HG02571 (cell line): ENCODE data around the gene CRISP2.
"Not testable (repeated sequence)": the region's sequence is repeated elsewhere in the genome, so short reads cannot be mapped to it uniquely, and the experiment has no call there.

Experiments
- ATAC-seq: cut with Tn5 transposase; IDR thresholded peaks from one replicate; pipeline ENCODE4 v1.9.1; 2021; ENCODE audit warnings: mild to moderate bottlenecking, moderate library complexity; ENCODE audit not compliant: unreplicated experiment

CRISP2 gene, protein sequence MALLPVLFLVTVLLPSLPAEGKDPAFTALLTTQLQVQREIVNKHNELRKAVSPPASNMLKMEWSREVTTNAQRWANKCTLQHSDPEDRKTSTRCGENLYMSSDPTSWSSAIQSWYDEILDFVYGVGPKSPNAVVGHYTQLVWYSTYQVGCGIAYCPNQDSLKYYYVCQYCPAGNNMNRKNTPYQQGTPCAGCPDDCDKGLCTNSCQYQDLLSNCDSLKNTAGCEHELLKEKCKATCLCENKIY

DNA sequence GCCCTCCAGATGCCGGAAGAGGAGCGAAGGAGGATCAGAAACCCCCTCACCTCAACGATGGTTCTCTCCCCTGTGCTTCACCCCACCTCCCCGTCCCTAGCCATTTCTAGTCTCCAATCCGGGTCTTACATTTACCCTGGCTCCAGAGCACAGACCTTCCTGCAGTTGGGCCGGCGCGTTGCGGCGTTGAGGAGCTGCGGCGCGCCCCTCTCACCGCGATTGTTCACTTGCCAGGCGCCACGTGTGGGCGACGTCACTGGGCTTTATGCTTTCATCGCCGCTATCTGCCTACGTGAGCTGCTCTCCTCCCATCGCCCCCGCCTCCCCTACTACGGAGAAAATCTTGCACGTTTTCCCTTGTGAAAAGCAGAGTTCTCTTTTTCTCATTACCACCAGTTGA lies at the start of gene CRISP2:
Gene CRISP2 (minus strand): TSS at position 198 of the 400 bp plus-strand sequence. CDS start 4,347 bp downstream, outside the sequence.
- ATAC-seq, result no peak

DNA sequence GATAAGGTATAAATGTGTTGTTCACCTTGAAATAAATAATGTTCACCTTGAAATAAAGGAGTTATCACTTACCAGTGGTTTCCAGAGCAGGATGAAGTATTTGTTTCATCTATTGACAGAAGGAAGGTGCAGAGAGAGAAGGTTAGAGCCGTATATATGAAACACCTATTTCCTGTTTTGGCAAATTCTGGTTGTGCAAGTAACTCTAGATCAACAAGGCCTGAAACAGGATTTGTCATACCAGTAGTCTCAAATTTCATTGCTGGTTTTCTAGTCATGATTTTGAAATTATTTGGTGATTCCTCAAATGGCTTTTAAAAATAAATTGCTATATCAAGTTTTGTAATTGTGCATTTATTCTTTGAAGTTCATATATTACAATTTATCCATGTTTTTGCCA lies 30.9 kb upstream of the CRISP2 start, which contains the start of gene CRISP3:
Gene CRISP3 (minus strand): TSS at position 130 of the 400 bp plus-strand sequence. CDS start 21 bp downstream, at position 109.
- ATAC-seq, result no peak

DNA sequence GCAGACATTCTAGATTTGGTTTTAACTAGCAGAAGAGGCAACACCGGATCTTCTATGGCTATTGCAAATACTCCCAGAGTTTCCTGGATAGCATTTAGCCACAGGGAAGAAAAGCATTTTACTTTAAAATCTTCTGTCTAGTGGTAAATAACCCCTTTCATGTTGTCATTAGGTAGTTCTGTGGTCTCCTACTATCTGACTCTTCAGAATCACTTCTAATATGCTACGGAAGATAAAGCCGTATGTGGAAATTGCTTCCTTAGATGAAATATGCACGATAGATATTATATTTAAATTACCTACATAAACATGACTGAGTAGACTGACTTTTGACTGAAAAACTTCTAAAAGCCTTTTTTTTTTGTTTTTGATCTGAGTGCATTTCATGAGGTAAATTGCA lies 30.1 kb upstream of the CRISP2 start:
- ATAC-seq, result no peak

DNA sequence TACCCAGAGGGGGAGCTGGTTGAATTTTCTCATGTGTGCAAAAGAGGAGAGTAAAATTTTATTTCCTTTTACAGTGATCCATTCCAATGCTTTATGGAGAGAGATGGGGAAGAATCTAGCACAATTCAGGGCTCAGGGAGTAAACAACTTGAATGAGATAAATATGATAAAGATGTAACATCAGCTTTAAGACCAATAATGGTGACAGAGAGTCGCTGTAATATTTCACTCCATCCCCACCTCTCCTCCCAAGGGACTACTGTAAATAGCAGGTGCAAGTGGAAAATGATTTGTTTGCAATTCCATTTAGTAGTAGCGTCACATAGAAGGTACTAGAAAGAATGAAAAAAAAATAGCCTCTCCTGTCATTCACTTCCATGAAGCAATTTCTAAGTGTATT lies 26.1 kb upstream of the CRISP2 start:
- ATAC-seq, result no peak

DNA sequence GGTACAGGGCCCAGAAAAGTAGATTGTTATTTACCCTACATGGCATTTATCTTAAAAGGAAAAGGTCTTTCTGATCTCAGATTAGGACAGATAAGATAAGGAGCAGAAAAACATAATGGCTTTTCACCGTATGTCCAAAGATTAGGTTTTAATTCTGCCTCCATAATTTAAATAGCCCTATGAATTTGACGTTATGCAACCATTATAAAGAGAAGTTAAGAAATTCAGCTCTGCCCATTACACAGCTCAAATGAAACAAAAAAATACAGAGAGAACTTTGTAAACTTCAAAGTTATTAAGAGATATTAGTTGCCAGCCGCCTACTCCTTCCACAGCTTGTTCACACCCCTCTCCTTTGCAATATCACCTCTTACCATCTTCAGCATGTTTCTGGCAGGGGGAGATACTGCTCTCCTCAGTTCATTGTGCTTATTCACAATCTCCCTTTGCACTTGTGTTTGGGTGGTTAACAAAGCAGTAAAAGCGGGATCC lies 22.7 kb upstream of the CRISP2 start:
- no peak for ATAC-seq

DNA sequence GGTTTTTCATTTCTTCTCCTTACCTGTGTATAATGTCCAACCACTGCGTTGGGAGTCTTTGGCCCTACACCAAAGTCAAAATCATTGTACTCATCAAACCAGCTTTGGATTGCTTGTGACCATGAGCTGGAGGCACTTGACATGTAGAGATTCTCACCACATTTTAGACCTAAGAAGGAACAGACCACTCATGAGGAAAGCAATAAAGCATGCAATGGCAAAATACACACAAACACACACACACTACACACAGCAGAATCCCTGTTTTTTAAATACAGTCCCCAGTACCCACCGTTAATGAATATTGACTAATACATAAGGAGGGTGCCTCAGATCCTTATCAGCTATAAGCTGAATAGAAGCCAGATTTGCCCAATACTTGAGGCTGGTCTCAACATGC lies 20.3 kb upstream of the CRISP2 start:
- no peak for ATAC-seq

DNA sequence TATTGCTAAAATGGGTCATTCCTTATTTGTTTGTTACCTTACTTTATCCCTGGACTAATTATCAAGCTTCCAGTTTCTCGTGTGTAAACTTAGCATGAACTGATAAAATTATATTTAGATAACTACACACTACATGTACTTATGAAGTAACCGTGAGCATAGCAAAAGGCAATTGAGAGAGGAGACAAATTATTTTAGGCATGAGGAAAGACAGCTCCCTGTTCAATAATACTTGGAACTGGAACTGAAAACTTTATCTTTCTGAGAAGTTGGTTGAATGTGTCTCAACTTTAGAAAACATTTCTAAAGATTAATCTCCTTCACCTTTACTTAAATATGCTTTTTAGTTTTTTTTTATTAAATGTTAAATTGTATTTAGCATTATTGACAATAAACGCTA lies 19.4 kb upstream of the CRISP2 start:
- ATAC-seq, result no peak

DNA sequence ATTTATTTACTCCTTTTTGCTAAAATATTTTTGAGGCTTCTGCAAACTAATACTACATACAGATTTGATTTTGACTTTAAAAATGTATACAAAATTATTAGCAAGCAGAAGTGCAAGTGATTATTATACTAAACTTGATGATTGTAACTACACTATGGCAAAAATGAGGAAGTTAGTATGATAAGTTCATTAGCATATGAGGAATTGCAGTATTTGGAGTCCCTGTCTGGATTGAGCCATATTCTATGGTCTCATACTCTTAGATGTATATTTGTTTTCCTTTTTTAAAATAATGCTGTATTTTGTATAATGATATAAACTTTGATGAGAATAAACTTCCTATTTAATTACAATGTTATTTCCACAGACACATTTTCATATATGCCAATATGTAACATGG lies 16.9 kb upstream of the CRISP2 start:
- no peak for ATAC-seq

DNA sequence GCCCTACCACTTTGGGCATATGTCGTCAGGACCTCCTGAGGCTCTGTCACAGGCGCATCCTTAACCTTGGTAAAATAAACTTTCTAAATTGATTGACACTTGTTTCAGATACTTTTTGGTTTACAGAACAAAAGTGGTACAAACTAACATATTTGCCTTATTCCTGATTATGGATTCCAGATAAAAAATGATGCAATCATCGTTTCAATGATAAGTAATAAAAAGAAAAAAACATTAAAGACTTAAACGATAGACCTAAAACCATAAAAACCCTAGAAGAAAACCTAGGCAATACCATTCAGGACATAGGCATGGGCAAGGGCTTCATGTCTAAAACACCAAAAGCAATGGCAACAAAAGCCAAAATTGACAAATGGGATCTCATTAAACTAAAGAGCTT lies 10.6 kb upstream of the CRISP2 start:
- ATAC-seq, result not testable (repeated sequence)

DNA sequence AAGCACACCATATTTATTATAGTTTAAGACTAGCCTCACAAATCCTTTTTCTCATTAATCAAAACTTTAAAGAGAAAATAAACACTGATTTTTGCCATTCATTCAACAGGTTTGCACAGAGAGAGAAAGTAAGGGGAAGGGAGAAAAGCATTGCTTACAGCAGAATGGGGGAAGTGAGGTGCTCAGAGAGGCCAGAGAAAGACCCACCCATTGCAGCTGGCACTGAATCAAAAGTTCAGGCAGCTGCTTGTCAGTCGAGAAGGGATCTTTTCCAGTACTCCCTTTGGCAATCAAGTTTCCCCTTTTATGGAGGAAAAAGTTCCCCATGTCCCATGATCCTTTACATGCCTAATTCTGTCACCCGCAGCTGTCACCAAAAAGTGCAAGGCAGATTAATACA lies 8.0 kb upstream of the CRISP2 start:
- no peak for ATAC-seq

DNA sequence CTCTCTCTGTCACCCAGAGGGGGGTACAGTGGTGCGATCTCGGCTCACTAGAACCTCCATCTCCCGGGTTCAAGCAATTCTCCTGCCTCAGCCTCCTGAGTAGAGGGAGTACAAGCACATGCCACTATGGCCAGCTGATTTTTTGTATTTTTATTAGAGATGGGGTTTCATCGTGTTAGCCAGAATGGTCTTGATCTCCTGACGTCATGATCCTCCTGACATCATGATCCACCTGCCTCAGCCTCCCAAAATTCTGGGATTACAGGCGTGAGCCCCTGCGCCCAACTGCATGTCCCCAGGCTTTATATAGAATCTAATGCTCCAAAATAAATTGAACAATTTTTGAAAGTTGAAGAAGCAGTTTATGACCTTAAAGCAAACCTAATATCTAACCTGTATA lies 7.0 kb upstream of the CRISP2 start:
- ATAC-seq, result no peak

DNA sequence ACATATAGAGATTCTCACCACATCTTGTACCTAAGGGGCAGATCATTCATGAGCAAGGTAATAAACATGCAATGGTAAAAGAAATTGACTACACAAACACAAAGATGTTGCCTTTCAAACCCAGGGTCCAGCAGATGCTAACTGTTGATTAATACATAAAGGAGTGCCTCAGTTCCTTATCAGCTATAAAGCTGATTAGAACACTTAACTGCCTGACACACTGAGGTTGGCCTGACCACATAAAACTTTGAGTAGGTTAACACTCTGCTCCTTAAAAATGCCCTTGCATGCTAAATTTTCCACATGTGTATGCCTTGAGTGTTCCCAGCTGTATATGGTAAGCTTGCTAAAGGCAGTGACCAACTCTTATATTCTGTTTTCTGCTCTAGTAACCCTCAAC lies 14.9 kb downstream of the CRISP2 start:
- no peak for ATAC-seq

DNA sequence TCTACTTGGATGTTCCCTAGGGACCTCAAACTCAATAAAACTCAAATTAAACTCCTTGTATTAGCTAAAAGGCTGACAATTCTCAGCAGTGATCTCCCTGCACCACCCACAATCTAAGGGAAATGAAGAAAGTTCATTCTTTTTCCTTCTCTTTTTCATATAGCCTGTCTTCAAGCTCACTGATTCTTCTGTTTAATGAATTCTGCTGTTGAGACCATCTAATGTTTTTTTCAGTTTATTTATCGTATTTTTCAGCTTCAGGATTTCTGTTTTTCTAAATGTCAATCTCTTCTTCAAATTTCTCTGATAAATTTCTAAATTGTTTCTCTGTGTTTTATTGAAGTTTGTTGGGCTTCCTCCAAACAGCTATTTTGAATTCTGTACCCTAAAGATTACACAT lies 19.8 kb downstream of the CRISP2 start:
- ATAC-seq, result no peak

DNA sequence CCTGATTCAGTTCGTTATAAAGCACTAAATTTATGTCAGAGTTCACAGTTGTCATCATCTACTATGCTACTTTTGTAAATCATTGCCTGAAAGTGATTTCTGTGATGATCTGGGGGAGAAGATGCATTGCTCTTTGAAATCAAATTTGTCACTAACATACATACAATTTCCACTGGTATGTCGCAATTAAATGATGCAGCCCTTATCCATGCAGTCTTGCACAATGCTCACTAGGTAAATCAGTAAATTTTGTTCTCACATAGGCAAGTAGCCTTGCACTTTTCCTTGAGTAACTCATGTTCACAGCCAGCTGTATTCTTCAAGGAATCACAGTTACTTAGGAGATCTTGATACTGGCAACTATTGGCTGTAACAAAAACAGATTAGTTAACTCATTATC lies 20.8 kb downstream of the CRISP2 start:
- no peak for ATAC-seq

DNA sequence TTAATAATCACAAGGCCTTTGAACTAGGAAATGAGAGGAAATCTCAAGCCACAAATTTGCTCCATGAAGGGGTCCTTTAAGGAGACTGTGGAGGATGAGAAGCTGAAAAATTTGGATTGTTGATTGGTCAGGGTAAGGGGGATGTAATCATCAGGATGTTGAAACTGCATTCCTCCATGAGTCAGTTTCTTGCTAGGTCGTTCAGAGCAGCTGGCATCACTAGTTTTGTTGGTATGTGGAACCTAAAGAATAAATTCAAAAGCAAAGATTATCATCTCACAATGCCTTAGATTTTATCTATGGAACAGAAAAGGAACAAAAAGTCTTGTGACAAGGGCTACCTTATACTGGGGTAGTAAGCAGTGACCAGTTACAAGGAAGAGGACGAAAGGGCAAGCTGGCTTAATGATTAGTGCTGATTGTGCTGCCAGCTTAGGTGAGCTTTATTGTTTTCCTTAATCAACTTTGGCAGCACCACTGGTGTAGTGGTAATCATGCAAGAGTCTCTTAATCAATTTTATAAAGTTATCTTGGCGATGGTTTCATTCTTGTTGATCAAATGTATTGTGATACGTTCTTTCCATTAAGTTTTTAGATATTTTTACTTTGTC lies 36.6 kb downstream of the CRISP2 start:
- no peak for ATAC-seq

DNA sequence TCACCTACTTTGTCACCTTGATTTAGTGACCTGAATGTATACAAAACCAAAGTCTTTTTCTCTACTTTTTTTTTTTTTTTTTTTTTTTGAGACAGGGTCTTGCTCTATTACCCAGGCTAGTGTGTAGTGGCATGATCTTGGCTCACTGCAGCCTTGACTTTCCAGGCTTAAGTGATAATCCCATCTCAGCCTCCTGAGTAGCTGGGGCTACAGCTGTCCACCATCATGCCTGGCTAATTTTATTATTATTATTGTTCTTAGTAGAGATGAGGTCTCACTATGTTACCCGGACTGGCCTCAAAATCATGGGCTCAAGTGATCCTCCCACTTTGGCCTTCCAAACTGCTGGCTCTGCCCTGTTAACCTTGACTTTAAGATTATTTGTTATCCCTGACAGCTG lies 37.5 kb downstream of the CRISP2 start:
- ATAC-seq, result no peak

DNA sequence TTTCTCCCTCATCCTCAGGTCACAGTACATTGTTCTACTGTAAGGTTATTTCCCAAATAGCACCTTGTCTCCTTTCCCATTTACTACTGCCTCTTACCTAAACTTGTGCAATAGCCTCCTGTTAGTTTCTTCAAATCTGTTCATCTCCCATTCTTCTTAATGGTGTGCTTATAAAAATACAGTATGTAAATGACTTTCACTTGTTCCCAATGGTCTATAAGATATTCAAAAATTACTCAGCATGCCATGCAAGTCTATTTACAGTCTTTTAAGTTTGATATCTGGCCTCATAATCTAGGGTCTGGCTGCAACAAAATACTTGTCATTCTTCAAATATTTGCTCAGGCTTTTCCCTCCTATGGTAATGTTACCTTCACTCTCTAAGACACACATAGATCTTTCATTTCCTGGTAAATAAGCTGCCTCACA lies 45.2 kb downstream of the CRISP2 start:
- no peak for ATAC-seq

DNA sequence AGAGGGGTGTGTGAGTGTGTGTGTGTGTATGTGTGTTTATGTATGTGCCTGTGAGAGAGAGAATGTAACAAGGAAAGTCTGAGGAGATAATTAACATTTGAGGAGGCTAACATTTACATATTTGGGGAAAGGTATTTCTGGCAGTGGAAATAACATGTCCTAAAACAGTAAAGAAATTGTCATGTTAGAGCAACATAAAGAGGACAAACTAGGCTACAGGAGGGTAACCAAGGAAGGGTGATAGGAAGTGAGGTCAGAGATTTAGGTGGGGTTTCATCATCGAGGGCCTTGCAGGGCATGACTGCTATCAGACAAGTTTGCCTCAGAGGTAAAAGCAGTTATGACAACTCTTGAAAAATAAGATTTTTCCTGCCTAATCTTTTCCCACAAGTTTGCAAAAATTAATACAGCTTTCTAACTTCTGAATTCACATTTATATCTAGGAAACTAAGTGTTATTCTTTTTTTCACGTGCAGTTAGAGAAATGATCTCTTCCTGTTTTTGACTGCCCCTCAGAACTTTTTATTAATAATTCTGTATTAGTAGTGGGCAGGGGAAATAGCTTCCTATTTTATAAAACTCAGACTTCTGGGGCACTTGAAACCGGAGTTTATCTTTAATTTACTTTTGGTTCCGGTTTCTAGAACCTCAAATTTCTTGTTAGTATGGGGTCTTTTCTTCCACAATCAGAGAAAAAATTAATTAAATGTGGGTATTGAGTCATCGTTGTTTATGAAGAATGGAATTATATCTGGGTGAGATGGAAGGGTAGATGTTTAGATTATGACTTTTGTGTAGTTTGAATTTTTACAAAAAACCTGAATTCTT lies 46.2 kb downstream of the CRISP2 start:
- ATAC-seq, result no peak

DNA sequence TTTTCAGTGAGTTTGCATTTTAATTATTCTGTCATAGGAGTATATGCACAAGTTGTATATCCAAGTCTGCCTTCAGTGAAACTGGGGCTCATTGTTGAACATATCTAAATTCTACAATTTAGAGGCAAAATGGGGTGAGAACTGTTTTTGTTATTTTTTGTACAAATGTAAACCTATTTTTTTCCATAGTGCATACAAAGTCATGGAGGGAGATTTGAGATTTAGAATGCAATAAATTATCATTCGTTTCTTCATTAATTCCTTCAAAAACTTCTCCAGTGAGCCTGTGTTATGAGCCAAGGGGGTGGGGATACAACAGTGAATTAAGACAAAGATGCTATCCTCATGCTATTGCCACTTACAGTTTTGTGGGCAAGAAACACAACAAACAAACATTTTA lies 46.9 kb downstream of the CRISP2 start:
- no peak for ATAC-seq

DNA sequence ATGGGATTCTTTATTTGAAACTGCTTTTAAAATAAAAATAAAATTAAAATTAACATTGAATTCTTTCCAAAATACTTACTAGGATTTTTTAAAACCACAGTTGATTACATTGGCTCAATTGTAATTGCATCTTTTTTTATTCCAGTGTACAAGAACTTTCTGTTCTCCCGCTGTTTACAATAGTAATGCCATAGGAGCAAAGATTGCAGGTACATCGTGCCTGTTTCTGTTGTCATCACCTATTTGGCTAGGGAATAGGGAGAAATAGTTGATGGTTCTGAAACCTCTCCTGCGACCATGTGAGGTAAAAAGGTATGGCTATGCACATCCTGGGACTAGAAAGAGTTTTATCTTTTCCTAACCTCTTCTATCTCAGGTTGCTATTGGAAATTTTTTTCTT lies 48.5 kb downstream of the CRISP2 start:
- ATAC-seq, result no peak

DNA sequence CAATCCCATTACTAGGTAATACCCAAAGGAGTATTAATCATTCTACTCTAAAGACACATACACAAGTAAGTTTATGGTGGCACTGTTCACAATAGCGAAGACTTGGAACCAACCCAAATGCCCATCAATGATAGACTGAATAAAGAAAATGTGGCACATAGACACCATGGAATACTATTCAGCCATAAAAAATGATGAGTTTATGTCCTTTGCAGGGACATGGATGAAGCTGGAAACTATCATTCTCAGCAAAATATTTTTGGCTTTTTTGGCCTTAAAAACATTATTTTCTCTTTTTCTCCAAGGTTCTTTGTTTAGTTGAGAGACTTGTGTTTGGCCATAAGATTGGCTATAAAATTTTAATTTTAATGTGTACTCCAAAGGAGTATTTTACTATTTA lies 49.3 kb downstream of the CRISP2 start:
- not testable (repeated sequence) for ATAC-seq

DNA sequence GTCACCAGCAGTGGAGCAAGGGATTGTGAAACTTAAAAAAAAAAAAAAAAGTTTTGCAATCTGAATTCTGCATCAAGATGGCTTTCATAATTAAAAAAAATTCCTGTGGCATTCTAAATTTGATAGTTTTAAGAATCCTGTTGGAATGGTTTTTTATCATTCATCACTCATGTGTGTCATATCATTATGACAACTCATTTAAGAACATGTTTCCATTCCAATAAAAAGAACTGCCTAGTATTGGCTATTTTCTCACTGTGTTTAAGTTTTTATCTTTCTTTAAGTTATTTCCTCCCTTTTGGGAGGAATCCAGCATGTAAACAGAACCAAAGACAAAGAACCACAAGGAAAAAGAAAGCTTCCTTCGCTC lies 50.5 kb downstream of the CRISP2 start:
- ATAC-seq, result no peak
